Measurements from ENCODE around the gene PFKFB2.

Gene PFKFB2

DNA sequence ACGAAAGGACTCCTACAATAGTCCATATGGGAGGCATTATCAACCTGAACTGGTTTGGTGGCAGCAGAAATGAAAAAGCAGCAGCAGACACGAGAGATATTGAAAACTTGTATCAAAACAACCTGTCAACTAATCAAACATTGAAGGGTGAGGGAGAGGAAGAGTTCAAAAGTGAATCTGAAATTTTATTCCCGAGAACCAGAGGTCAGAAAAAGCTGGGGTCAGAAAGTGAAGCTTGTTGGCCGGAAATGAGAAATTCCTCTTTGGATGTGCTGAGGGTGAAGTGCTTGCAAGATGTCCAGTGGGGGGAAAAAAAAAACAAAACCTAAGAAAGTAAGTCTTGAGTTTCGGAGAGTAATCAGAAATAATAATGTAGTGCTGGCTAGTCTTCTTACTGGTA, 49.1 kb downstream of the PFKFB2 start:
- no peak overlapping the region for H2AK5ac ChIP-seq (ENCODE audit: low read length, severe bottlenecking)
- H2BK12ac ChIP-seq (ENCODE audit: low read length in 2 of 2), result no peak overlapping the region
- WGBS, result 73% methylated on average over 4 of the region's 5 CpGs
- H3K27ac ChIP-seq (ENCODE audit: low read length, poor library complexity, severe bottlenecking), result no peak overlapping the region
- no peak overlapping the region for H2BK5ac ChIP-seq (ENCODE audit: low read depth, low read length, poor library complexity, severe bottlenecking)
- no peak overlapping the region for H3K4ac ChIP-seq (ENCODE audit: low read depth in 1 of 2, low read length in 2 of 2)
- no peaks in the 10 kb centered on the region for H3K9me3 ChIP-seq (ENCODE audit: control insufficient read depth, low read length)
- no peak overlapping the region for H3K18ac ChIP-seq (ENCODE audit: low read depth in 1 of 2, low read length in 2 of 2)
- H3K36me3 ChIP-seq (ENCODE audit: control insufficient read depth in 1 of 2, insufficient read depth in 2 of 2, low read depth in 1 of 2, low read length in 2 of 2), result no peaks in the 10 kb centered on the region
- H3K4me2 ChIP-seq (ENCODE audit: low read length, poor library complexity, severe bottlenecking), result no peak overlapping the region
- no peak overlapping the region for H2BK15ac ChIP-seq (ENCODE audit: low read depth, poor library complexity, severe bottlenecking)
- no peak overlapping the region for H3K9ac ChIP-seq (ENCODE audit: low read length)
- H2BK120ac ChIP-seq (ENCODE audit: low read depth, low read length), result no peak overlapping the region
- H3K23ac ChIP-seq (ENCODE audit: low read length in 2 of 2), result no peak overlapping the region
- H3K4me1 ChIP-seq (ENCODE audit: control insufficient read depth, insufficient read depth, low read depth, low read length), result no peaks in the 10 kb centered on the region
- no peak overlapping the region for H2AFZ ChIP-seq (ENCODE audit: low read depth, low read length)
- no peak overlapping the region for H3K4me3 ChIP-seq (ENCODE audit: insufficient read depth in 1 of 2, low read depth in 1 of 2, low read length in 2 of 2)
- peaks cover 0 to 4% of the 10 kb centered on the region in 2 experiments for H3K27me3 ChIP-seq (ENCODE audit: control insufficient read depth in 1 of 2, insufficient read depth in 1 of 2, low read length in 2 of 2)
- H4K8ac ChIP-seq (ENCODE audit: low read length), result no peak overlapping the region
- DNase-seq, result no peak
- H4K91ac ChIP-seq (ENCODE audit: low read length), result no peak overlapping the region
- no peak overlapping the region for H3K14ac ChIP-seq (ENCODE audit: low read length in 2 of 2)
- no peaks in the 10 kb centered on the region for H3K79me1 ChIP-seq (replicated peaks; ENCODE audit: low read length, poor library complexity, severe bottlenecking)

DNA sequence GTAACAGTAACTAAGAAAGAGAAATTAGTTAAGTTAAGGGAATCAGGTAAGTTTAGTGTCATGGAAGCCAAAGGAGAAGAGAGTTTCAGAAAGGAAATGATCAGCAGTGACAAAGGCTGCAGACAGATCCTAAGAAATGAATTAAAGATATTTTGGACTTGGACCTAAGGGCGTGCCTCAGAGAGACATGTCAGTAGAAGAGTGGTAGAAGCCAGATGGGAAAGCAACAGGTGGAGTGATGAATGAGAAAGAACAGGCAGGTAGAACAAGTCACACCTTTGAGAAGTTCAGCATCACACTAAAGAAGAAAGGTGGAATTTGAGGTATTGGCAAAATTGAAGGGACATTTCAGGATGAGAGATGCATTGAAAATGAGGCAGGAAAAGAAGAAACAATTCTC, 49.6 kb downstream of the PFKFB2 start:
- H2BK12ac ChIP-seq (ENCODE audit: low read length in 2 of 2), result no peak overlapping the region
- H2AFZ ChIP-seq (ENCODE audit: low read depth, low read length), result no peak overlapping the region
- no peak overlapping the region for H2AK5ac ChIP-seq (ENCODE audit: low read length, severe bottlenecking)
- H3K4me1 ChIP-seq (ENCODE audit: control insufficient read depth, insufficient read depth, low read depth, low read length), result no peaks in the 10 kb centered on the region
- H3K14ac ChIP-seq (ENCODE audit: low read length in 2 of 2), result no peak overlapping the region
- WGBS, result 74% methylated on average over 1 of the region's 1 CpG
- no peaks in the 10 kb centered on the region for H3K36me3 ChIP-seq (ENCODE audit: control insufficient read depth in 1 of 2, insufficient read depth in 2 of 2, low read depth in 1 of 2, low read length in 2 of 2)
- no peak overlapping the region for H3K9ac ChIP-seq (ENCODE audit: low read length)
- H3K4me2 ChIP-seq (ENCODE audit: low read length, poor library complexity, severe bottlenecking), result no peak overlapping the region
- H3K79me1 ChIP-seq (replicated peaks; ENCODE audit: low read length, poor library complexity, severe bottlenecking), result no peaks in the 10 kb centered on the region
- no peak for DNase-seq
- H3K27ac ChIP-seq (ENCODE audit: low read length, poor library complexity, severe bottlenecking), result no peak overlapping the region
- no peak overlapping the region for H2BK15ac ChIP-seq (ENCODE audit: low read depth, poor library complexity, severe bottlenecking)
- H3K4me3 ChIP-seq (ENCODE audit: insufficient read depth in 1 of 2, low read depth in 1 of 2, low read length in 2 of 2), result no peak overlapping the region
- no peak overlapping the region for H4K8ac ChIP-seq (ENCODE audit: low read length)
- no peak overlapping the region for H3K4ac ChIP-seq (ENCODE audit: low read depth in 1 of 2, low read length in 2 of 2)
- peaks cover 0 to 4% of the 10 kb centered on the region in 2 experiments for H3K27me3 ChIP-seq (ENCODE audit: control insufficient read depth in 1 of 2, insufficient read depth in 1 of 2, low read length in 2 of 2)
- H3K18ac ChIP-seq (ENCODE audit: low read depth in 1 of 2, low read length in 2 of 2), result no peak overlapping the region
- H2BK5ac ChIP-seq (ENCODE audit: low read depth, low read length, poor library complexity, severe bottlenecking), result no peak overlapping the region
- no peak overlapping the region for H4K91ac ChIP-seq (ENCODE audit: low read length)
- no peak overlapping the region for H3K23ac ChIP-seq (ENCODE audit: low read length in 2 of 2)
- no peaks in the 10 kb centered on the region for H3K9me3 ChIP-seq (ENCODE audit: control insufficient read depth, low read length)
- no peak overlapping the region for H2BK120ac ChIP-seq (ENCODE audit: low read depth, low read length)

DNA sequence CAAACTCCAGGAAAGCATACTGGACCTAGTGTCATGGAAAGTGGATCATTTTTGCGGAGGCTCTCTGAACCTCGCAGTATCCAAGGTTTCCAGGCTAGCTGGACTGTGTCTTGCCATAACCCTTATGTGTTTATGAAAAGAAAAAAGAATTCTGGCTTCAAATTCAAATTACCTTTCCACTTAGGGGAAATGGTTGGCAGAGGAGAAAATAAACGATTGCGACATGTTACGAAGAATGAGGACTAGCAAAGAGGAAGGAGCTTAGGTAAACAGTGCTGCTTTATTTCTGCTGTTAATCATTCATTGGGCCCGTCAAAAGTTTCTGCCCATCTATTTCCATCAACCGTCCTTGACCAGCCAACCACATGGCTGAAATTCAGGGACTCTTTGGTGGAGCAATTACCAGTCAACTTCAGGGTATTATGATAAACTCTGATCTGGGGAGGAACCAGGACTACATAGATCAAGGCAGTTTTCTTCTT, 50.9 kb downstream of the PFKFB2 start, which contains the start of gene C4BPA:
C4BPA (plus strand) TSS at position 342 of the 482 bp plus-strand sequence. CDS start 8,793 bp downstream, outside the sequence.
- Histone ChIP-seq H2BK120ac (ENCODE audit: low read depth, low read length) (no peak within 1 kb of the TSS), H3K9me3 (ENCODE audit: control insufficient read depth, low read length) (no peaks in the 10 kb centered on the region)
- WGBS, result 87% methylated on average over 5 of the region's 7 CpGs

DNA sequence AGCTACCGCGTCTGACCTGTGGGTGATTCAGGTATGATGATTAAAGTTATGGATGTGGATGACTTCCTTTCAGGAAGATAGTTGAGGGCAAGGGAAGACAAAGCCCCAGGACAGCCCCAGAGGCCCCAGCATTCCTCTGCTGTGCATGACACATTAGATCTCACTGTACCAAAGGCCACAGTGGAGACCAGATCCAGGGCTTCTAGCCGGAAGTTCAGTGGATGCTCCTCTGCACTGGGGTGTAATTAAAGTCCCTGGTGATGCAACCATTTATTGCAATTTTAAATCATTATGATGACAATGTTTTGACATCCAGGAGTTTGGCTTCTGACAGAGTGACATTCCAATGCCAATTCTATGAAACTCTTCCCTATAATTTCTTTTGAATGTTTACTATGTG, 55.9 kb downstream of the PFKFB2 start:
- Histone ChIP-seq H3K36me3 (ENCODE audit: control insufficient read depth in 1 of 2, insufficient read depth in 2 of 2, low read depth in 1 of 2, low read length in 2 of 2) (no peaks in the 10 kb centered on the region), H3K23ac (ENCODE audit: low read length in 2 of 2) (no peak overlapping the region), H3K4me3 (ENCODE audit: insufficient read depth in 1 of 2, low read depth in 1 of 2, low read length in 2 of 2) (no peak overlapping the region), H2BK120ac (ENCODE audit: low read depth, low read length) (no peak overlapping the region), H2BK15ac (ENCODE audit: low read depth, poor library complexity, severe bottlenecking) (no peak overlapping the region), H4K8ac (ENCODE audit: low read length) (no peak overlapping the region), H3K14ac (ENCODE audit: low read length in 2 of 2) (no peak overlapping the region), H3K4me2 (ENCODE audit: low read length, poor library complexity, severe bottlenecking) (no peak overlapping the region), H3K4ac (ENCODE audit: low read depth in 1 of 2, low read length in 2 of 2) (no peak overlapping the region), H4K91ac (ENCODE audit: low read length) (no peak overlapping the region), H2AK5ac (ENCODE audit: low read length, severe bottlenecking) (no peak overlapping the region), H3K18ac (ENCODE audit: low read depth in 1 of 2, low read length in 2 of 2) (no peak overlapping the region), H3K27me3 (ENCODE audit: control insufficient read depth in 1 of 2, insufficient read depth in 1 of 2, low read length in 2 of 2) (peaks cover 0 to 14% of the 10 kb centered on the region in 2 experiments), H3K79me1 (replicated peaks; ENCODE audit: low read length, poor library complexity, severe bottlenecking) (no peaks in the 10 kb centered on the region), H2AFZ (ENCODE audit: low read depth, low read length) (no peak overlapping the region), H3K9ac (ENCODE audit: low read length) (no peak overlapping the region), H3K9me3 (ENCODE audit: control insufficient read depth, low read length) (no peaks in the 10 kb centered on the region), H3K4me1 (ENCODE audit: control insufficient read depth, insufficient read depth, low read depth, low read length) (no peaks in the 10 kb centered on the region), H2BK12ac (ENCODE audit: low read length in 2 of 2) (no peak overlapping the region), H3K27ac (ENCODE audit: low read length, poor library complexity, severe bottlenecking) (no peak overlapping the region), H2BK5ac (ENCODE audit: low read depth, low read length, poor library complexity, severe bottlenecking) (no peak overlapping the region)
- whole genome bisulfite sequencing, result 70% methylated on average over 3 of the region's 3 CpGs
- DNase-seq, result no peak

More for the DNA sequence above, 50.9 kb downstream of the PFKFB2 start, which contains the start of gene C4BPA:
- H3K9ac ChIP-seq (ENCODE audit: low read length), result no peak within 1 kb of the TSS
- no peak within 1 kb of the TSS for H2BK15ac ChIP-seq (ENCODE audit: low read depth, poor library complexity, severe bottlenecking)
- DNase-seq, result no peak
- H2AK5ac ChIP-seq (ENCODE audit: low read length, severe bottlenecking), result no peak within 1 kb of the TSS
- H3K4ac ChIP-seq (ENCODE audit: low read depth in 1 of 2, low read length in 2 of 2), result no peak within 1 kb of the TSS
- no peaks in the 10 kb centered on the region for H3K36me3 ChIP-seq (ENCODE audit: control insufficient read depth in 1 of 2, insufficient read depth in 2 of 2, low read depth in 1 of 2, low read length in 2 of 2)
- H4K91ac ChIP-seq (ENCODE audit: low read length), result no peak within 1 kb of the TSS
- H2AFZ ChIP-seq (ENCODE audit: low read depth, low read length), result no peak within 1 kb of the TSS
- no peak within 1 kb of the TSS for H3K27ac ChIP-seq (ENCODE audit: low read length, poor library complexity, severe bottlenecking)
- no peak within 1 kb of the TSS for H2BK5ac ChIP-seq (ENCODE audit: low read depth, low read length, poor library complexity, severe bottlenecking)
- H2BK12ac ChIP-seq (ENCODE audit: low read length in 2 of 2), result no peak within 1 kb of the TSS
- H3K79me1 ChIP-seq (replicated peaks; ENCODE audit: low read length, poor library complexity, severe bottlenecking), result no peaks in the 10 kb centered on the region
- no peak within 1 kb of the TSS for H3K14ac ChIP-seq (ENCODE audit: low read length in 2 of 2)
- no peak within 1 kb of the TSS for H3K4me2 ChIP-seq (ENCODE audit: low read length, poor library complexity, severe bottlenecking)
- H3K4me3 ChIP-seq (ENCODE audit: insufficient read depth in 1 of 2, low read depth in 1 of 2, low read length in 2 of 2), result no peak within 1 kb of the TSS
- no peak within 1 kb of the TSS for H3K18ac ChIP-seq (ENCODE audit: low read depth in 1 of 2, low read length in 2 of 2)
- H3K4me1 ChIP-seq (ENCODE audit: control insufficient read depth, insufficient read depth, low read depth, low read length), result no peaks in the 10 kb centered on the region
- no peak within 1 kb of the TSS for H3K23ac ChIP-seq (ENCODE audit: low read length in 2 of 2)
- peaks cover 0 to 4% of the 10 kb centered on the region in 2 experiments for H3K27me3 ChIP-seq (ENCODE audit: control insufficient read depth in 1 of 2, insufficient read depth in 1 of 2, low read length in 2 of 2)
- no peak within 1 kb of the TSS for H4K8ac ChIP-seq (ENCODE audit: low read length)
